KG1 (cell line): ENCODE data around the gene ZIC2.

Experiments used
- DNase-seq: peaks from one replicate; lab custom pipeline; 2025; lab: John Stamatoyannopoulos, UW

ZIC2 gene

DNA sequence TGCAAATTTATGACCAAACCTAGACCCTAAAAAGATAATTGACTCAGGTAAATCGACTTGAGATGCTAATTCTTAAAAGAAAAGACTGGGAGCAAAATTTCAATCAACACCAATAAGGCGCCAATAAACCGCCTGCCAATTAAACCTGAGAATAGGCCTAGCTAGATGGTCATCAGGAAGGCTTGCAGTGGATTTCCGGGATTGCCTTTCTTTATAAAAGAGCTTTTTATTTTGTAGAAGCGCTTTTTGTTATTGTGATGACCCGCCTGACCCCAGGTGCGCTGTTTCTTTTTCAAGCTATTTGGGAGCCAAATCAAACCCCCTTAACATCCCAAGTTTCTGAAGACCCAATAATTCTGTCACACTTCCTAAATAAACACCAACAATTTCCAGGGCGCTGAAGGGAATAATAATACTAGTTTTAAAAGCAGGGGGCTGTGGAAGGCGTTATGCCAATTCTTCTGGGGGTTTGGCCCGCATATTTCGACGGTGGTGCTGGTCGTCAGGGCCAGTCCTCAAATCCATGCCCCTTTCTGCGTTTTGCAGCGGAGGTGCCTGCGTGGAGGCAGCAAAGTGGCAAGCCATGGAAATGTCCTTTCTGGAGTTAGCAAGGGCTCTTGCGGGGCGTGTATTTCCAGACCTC is 7.2 kb upstream of the ZIC2 start:
- no peak for DNase-seq

DNA sequence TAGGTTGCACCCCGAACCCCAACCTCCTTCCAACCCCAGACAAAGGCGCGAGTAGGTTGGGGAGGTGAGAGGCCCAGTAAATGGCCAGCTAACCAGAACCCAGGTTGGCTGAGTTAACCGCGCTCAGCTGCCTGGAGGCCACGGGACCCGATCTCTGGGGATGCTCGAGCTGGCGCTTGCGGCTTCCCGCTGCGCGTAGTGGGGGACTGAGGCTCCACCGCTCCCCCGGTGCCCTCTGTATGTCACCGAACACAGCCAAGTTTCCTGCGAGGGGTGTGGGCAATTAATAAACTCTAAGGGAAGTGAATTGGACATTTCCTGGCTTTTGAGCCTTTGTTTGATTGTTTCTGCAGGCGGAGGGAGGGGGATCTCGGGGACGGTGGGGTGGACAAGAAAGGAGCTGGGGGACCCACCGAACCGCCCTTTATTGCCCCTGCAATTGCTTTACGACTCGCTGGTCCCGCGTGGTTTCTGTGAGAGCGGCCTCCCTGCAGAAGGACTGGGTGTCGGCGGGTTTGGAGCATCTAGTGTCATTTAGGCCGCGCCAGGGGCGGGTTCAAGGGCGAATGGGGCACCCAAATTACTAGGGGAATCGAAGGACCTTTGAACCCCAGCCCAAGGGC is 6.5 kb upstream of the ZIC2 start:
- DNase-seq: no peak

DNA sequence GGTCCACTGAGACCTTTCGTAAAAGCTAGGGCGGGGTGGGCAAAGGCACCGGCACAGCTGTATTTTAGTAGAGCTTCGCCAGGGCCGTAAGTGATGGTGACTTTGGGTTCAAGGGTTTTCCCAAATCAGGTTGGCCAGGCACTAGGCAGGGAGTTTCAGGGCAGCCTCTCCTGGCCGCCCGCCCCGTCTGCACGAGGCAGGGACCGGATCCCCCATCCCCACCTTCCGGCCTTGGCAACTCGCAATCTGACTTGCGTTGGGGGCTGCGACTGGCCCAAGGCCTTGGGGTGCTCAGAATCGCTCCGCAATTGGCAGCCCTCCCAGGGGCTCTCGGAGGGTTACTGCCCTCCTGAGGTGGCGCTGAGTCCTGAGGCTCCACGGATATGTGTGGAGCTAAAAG is 6.0 kb upstream of the ZIC2 start:
- no peak for DNase-seq

DNA sequence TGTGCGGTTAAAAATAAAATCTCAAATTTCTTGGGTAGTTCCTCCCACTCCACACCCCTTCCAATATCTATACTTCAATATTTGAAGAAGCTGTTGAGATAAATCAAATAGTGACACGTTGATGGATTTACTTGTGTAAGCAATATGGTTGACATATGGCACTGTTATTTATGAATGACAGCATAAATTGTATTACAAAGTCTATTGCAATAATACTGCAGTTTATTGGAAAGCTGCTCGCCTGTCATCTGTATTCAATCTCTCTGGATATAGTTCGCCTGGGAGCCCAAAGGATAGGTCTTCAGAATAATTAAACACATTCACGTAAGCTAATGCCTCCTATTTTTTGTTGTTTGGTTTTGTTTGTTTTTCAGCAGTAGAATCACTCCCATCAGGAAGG is 5.0 kb upstream of the ZIC2 start:
- no peak for DNase-seq

DNA sequence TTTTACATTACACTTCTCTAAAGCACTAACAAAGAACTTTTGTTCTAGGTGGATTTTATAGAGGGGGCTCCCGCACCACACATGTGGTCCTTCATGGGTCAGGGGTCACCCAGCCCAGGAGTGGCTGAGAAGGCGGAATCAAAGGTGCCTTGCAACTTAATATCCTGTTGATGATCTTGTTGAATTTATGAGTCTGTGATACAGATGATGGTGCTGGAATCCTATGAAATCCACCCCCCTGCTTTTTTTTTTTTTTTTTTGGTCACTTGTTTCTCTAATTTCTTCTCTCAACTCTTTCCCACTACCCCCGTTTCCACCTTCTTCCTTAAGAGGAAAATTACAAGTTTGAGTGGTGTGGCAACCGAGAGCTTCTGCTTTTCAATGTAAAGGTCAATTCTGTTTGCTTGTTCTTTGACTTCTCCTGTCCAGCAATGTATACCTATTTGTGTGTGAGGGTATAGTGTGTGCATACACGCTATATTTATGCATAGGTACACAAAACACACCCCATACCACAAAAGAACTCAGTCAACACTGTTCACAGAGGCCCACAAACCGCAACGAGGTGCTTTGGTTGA is 4.2 kb upstream of the ZIC2 start:
- DNase-seq: no peak

DNA sequence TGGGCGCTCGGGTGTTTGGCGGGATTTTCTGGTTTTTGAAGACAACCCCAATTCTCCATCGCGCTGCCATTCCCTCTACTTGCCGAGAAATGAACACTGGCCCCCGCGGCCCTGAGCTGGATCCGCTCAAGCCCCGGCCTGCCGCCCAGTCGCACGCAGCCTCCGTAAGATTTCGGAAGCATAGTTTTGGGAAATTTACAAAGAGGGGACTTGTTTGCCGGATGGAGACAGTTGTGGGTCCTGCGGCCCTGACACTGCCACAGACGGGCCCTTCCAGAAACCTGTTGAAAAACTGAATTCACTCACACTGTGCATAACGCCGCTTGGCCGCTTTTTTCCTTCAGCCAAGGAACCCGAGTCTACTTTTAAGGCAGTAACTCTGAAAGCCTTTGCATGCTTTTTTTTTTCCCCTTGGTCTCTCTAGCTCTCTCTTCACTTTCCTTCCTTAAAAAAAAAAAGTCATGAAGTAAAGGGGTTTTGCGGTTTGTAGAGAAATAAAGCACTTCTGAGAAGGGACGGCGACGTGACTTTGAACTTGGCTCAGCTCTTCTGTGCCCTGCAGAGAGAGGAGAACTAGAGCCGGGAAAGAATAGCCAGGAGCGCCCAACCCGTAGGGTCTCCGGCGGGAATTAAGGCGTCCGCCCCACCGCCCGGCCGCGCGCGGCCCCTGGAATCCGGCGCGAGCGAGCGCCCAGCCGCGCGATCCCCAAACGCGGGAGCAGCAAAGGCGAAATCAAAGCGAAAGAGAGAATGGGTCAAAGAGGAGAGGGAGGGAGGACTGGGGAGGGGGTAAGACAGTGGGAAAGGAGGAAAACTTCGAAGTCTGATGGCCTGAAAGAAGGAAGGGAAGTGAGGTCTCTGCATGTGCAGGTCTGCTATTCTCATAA is 3.4 kb upstream of the ZIC2 start:
- DNase-seq: no peak

DNA sequence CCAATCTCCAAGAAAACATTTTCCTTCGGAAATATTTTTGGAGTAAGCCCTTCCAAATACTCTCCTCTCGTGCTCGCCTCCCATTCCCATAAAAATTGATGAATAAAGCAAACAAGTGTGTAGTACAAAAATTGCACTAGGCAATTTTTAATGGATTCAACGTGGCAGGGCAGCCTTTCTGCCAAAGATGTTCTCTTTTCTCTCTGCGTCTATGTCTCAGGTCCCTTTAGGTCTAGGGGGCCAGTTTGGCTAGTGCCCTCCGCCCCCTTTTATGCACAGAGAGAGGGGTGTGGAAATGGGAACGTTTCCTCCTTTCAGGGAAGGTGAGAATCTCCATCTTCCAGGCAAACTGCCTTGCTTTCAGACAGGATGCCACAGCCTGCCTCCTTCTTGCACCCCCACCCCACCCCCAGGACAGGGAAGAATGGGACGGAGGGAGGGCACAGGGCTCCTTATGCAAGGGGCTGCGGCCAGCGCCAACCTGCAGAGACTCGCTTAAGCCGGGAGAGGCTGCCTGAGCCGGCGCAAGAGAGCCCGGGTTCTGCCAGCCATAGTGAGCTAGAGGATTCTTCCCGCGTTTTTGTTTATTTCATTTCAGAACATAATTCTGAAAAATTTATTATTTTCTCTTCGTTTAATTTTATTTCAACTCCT is 2.7 kb upstream of the ZIC2 start:
- DNase-seq: no peak

DNA sequence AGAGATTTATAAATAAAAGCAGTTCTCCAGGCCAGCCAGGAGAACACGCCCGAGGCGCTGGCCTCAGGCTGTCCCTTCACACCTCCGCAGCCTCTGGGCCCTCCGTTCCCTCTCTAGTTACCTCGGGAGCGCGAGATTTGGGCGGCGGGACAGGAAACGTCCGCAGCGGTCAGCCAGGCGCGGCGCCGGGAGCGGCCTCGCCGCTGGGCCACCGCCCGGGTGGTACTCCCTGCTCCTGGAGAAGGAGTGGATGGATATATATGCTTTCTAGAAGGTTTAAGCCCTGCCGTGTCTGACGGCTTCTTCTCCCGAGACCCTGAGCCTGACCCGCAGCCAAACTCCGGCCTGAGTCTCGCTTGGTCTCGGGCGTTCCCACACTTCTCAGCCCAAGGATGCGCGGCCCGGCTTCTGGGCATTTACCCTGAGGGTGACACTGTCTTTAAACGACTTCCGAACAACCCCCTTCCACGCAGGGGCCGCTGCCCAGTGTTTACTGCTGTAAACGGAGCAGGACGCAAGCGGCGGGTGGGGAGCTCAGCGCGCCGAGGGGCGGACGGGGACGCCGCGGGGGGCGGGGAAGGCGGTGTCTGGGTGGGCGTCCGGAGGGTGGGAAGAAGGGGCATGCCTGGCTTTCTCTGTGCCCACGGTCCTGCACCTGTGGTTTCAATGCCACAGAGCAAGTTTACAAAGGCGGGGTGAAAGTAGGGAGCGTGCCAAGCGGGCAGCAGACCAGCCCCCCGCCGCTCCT is 2.0 kb upstream of the ZIC2 start:
- DNase-seq: no peak

DNA sequence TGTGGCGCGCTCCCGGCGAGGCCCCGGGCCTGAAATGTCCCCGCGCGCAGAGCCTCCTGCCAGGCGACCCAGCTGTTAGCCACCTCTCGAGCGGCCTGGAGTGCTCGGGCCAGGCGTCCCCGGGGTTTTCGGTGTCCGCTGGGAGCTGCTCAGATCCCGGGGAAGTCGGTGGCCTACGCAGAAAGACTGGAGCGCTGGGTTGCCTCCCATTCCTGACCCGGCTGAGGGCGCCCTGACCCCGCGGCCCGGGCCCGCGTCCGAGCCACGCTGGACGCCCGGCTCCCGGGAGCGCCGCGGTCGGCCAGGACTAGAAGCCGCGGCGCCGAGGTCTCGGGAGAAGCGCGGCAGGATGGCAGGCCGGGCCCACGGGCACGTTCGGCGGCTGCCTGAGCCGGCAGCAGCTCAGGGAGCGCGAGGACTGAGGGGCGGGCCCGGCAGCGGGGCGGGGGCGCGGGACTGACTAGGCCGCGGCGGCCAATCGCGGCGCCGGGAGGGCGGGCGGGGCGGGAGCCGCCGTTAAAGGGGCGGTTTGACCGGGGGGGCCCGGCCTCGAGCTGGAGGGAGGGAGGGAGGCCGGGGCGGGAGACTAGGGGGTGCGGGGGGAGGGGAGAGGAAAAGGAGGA is 1.3 kb upstream of the ZIC2 start:
- no peak for DNase-seq

DNA sequence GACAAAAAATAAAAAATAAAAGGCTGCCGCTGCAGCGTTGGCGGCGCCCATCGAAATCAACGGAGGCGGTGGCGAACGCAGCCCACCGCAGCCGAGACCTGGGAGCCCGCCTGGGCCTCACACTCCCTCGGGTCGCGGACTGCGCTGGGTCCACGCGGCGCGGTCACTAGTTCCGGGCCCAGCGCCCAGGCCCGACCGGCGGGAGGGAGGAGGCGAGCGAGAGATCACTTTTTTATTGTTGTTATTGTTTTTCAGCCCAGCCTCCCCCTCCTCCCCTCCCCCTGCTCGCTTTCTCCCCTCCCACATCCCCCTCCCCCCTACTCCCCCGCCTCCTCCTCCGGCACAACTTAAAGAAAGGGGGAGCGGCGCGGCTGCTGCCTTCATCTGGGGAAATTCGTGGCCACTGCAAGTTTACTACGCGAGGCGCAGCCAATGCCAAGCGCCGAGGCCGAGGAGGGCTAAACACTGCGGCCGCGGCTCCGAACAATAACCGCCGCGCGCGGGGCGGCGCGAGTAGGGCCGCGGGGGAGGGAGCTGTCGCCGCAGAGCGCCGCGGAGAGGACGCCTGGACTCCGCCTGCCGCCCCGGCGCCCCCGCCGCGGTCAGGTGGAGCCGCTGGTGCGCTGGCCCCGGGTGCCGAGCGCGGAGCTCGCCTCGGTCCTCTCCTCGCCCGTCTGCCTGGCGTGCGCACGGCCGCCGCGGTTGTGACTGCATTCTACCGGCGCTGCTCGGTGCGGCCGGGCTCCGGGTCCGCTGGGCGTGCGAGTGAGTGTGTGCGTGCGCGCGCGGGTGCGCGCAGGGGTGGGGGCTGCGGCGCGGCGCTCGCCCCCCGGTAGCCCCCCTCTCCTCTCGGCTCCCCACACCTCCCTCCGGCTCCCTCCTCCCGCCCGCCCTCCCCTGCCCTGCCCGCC is 505 bp upstream of the ZIC2 start:
- no peak for DNase-seq

DNA sequence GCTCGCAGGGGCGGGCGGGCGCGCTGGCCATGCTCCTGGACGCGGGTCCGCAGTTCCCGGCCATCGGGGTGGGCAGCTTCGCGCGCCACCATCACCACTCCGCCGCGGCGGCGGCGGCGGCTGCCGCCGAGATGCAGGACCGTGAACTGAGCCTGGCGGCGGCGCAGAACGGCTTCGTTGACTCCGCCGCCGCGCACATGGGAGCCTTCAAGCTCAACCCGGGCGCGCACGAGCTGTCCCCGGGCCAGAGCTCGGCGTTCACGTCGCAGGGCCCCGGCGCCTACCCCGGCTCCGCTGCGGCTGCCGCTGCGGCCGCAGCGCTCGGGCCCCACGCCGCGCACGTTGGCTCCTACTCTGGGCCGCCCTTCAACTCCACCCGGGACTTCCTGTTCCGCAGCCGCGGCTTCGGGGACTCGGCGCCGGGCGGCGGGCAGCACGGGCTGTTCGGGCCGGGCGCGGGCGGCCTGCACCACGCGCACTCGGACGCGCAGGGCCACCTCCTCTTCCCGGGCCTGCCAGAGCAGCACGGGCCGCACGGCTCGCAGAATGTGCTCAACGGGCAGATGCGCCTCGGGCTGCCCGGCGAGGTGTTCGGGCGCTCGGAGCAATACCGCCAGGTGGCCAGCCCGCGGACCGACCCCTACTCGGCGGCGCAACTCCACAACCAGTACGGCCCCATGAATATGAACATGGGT is 599 bp downstream of the ZIC2 start:
- DNase-seq: no peak

DNA sequence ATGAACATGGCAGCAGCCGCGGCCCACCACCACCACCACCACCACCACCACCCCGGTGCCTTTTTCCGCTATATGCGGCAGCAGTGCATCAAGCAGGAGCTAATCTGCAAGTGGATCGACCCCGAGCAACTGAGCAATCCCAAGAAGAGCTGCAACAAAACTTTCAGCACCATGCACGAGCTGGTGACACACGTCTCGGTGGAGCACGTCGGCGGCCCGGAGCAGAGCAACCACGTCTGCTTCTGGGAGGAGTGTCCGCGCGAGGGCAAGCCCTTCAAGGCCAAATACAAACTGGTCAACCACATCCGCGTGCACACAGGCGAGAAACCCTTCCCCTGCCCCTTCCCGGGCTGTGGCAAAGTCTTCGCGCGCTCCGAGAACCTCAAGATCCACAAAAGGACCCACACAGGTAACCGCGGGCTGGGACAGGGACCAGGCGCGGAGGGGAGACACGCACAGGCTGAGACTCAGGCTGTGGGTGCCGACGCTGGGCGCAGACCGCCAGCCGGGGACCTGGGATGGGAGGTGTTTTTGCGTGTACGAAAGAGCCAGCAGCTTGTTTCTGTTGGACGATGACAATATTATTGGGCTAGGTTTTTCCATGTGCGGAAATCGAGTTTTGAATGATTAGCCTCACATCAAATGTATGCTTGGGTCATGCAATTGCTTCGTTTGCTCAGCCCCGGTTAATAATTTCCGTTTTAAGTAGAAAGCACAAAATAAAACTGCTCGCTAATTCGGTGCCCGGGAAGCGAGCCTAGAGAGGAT is 1.3 kb downstream of the ZIC2 start:
- no peak for DNase-seq

DNA sequence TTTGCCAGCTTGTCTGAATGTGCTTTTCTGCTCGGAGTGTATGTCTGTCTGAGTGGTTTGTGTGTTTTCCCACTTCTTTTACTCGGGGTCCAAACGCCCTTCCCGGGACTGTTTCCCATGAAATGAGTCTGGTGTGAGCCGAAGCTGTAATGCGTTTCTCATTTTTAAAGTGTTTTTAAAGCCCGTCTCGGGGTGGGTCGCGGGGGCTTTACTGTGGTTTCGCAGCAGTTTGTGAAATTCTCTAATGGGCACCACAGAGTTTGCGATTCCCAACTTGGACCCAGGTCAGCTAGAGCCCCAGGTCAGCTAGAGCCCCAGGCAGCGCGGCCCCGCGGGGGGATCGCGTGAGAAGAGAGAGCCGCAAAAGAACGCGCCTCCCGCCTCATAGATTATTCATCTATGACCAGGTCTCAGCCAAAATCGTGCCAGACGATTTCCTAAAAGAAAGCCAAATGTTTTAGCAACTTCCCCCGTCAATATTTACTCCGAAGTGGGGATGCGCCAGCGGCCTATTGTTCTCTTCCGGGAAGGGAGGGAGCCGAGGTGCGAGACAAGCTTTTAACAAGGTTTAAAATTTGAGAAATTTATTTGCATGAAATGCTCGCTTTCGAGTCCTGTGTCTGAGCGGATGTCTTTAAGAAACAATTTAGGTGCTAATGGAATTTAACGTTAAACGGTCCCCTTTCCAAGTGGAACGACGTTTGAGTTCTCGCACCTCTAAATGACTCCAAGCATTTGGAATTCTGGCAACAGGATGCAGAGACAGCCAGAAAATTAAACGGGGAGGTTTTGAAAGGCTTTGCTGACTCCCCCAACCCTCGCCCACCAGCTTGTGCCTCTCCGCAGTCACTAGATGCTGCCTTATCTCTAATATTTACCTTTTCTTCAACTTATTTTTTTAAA is 2.2 kb downstream of the ZIC2 start:
- no peak for DNase-seq

DNA sequence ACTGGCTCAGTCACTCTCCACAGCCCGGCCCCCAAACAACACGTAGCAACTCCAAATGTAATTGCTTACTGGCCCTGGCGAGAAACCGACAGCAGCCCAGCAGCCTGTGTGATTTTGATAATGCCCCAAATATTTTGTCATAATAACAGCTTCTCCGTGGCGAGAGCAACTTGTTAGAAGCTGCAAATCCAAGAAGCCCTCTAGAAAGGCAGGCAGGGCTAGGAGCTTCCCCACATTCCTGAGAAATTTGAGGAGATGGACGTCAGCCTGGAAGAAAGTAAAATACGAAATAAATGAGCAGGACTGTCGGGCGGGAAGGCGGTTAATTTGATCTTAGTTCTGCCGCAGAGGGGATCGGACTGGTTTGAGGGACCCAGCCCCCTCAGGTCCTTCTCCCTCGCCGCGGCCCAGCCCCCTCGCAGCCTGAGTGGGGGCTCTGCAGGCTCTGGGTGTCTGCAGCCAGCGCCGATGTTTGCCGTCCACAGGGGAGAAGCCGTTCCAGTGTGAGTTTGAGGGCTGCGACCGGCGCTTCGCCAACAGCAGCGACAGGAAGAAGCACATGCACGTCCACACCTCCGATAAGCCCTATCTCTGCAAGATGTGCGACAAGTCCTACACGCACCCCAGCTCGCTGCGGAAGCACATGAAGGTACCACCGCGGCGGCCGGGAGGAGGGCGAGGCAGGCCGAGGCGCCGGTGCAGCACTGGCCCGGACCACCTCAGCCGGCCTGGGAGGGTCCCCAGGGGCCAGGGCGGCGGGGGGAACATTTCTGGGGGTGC is 3.1 kb downstream of the ZIC2 start:
- DNase-seq: no peak

DNA sequence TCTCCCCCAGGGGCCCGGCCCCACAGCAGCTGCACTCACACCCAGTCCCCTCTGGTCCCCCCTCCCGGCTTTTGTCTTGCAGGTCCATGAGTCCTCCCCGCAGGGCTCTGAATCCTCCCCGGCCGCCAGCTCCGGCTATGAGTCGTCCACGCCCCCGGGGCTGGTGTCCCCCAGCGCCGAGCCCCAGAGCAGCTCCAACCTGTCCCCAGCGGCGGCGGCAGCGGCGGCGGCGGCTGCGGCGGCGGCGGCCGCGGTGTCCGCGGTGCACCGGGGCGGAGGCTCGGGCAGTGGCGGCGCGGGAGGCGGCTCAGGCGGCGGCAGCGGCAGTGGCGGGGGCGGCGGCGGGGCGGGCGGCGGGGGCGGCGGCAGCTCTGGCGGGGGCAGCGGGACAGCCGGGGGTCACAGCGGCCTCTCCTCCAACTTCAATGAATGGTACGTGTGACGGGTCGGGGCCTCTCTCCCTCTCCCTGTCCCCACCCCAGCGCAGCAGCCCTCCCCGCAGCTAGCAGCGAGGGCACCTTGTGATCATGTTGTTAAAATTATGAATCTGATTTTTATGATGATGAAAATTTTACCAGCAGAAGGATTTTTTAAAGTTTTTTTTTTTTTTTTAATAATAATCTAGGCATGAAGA is 3.8 kb downstream of the ZIC2 start:
- DNase-seq: no peak

DNA sequence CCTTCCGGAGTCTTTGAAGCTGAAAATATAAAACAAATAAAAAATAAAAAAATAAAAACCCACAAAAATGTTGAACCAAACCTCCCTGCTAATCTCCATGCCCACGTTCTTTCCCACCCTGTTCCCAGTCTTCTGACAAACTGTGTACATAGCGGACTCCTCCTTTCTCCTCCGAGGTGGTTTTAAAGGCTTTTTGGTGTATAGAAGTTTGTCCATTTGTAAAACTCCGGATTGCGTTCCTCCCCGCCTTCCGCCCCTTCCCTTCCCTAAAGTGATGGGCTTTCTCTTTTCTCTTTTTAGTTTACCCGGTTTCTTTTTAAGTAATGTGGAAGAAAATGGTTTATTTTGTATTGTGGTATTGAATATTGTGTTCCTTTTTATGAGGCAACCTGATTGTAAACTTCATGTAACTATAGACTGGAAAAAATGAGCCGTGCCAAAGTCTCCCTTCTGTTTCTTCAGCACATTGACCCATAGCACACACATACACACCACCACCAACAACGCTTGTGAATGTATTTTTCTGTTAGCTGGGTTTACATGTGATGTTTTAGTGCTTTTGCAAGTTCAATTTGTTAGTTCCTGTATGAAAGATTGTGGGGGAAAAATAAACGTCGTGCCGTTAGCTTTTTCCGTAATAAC is 4.4 kb downstream of the ZIC2 start:
- DNase-seq: no peak
